ENCODE results near the gene FBXO40.

FBXO40 gene

GRCh38 chr3:121630355-121630754 lies 37.2 kb downstream of the FBXO40 start:
- peak; percentile 15 for DNase-seq (ENCODE audit: low read depth)
- no peak overlapping the region for H3K4me3 ChIP-seq (ENCODE audit: low read length)
- TF ChIP-seq, protein P1, sequence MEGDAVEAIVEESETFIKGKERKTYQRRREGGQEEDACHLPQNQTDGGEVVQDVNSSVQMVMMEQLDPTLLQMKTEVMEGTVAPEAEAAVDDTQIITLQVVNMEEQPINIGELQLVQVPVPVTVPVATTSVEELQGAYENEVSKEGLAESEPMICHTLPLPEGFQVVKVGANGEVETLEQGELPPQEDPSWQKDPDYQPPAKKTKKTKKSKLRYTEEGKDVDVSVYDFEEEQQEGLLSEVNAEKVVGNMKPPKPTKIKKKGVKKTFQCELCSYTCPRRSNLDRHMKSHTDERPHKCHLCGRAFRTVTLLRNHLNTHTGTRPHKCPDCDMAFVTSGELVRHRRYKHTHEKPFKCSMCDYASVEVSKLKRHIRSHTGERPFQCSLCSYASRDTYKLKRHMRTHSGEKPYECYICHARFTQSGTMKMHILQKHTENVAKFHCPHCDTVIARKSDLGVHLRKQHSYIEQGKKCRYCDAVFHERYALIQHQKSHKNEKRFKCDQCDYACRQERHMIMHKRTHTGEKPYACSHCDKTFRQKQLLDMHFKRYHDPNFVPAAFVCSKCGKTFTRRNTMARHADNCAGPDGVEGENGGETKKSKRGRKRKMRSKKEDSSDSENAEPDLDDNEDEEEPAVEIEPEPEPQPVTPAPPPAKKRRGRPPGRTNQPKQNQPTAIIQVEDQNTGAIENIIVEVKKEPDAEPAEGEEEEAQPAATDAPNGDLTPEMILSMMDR (IDR thresholded peaks at IDR 0.05; ENCODE audit: insufficient read depth, low read depth, low read length, missing control alignments), result no peak

GRCh38 chr3:121637922-121638321 lies 44.7 kb downstream of the FBXO40 start:
- no peak overlapping the region for H3K4me3 ChIP-seq (ENCODE audit: low read length)
- DNase-seq (ENCODE audit: low read depth), result no peak

DNA sequence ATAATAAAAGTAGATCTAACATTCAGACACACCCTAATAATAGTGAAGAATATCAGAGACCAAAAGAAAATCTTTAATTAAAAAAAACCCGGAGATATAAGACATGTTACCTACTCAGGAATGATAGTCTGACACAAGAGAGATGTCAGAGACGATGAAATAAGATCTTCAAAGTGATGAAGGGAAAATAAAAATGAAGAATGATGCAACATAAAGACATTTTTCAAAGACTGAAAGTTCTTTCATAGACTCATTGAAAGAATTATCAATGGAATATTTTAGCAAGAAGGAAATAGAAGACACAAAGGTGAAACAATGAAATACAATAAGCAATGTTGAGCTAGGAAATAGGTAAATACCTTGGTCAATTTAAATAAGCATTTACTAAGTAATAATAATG lies 47.9 kb downstream of the FBXO40 start:
- no peak for DNase-seq (ENCODE audit: low read depth)
- TF ChIP-seq, protein P1 (IDR thresholded peaks at IDR 0.05; ENCODE audit: insufficient read depth, low read depth, low read length, missing control alignments), result no peak
- H3K4me3 ChIP-seq (ENCODE audit: low read length), result no peak overlapping the region

More at GRCh38 chr3:121637922-121638321, 44.7 kb downstream of the FBXO40 start:
- TF ChIP-seq, protein P1 (IDR thresholded peaks at IDR 0.05; ENCODE audit: insufficient read depth, low read depth, low read length, missing control alignments), result no peak

DNA sequence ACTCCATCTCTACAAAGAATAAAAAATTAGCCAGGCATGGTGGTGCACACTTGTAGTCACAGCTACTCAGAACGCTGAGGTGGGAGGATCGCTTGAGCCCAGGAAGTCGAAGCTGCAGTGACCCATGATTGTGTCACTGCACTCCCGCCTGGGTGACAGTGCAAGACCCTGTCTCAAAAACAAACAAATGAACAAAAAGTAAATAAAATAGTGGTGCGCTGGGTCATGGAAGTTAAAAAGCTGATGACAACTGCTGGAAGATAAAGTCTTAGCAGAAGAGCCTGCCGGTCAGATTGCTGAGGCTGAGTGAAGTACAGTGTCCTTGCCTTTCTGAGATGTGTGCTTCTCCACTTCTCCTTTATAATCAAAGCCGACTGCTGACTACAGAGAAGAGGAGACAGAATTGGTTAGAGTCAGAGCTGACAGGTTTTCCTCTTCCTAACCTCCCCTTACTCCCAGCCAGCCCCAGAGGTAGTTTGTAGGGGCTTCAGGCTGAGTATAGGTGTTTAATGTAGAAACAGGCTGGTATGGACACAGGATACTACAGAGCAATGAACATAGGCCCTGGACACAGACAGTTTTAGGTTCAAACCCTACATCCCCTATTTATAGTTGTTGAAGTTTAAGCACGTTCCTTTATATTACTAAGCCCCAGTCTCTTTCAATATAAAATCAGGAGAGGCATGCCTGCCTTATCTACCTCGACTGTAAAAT lies 49.6 kb downstream of the FBXO40 start:
- no peak overlapping the region for H3K4me3 ChIP-seq (ENCODE audit: low read length)
- DNase-seq (ENCODE audit: low read depth), result no peak
- TF ChIP-seq, protein P1 (IDR thresholded peaks at IDR 0.05; ENCODE audit: insufficient read depth, low read depth, low read length, missing control alignments), result no peak

GRCh38 chr3:121645054-121645453 lies 51.9 kb downstream of the FBXO40 start:
- no peak overlapping the region for H3K4me3 ChIP-seq (ENCODE audit: low read length)
- TF ChIP-seq, protein P1 (IDR thresholded peaks at IDR 0.05; ENCODE audit: insufficient read depth, low read depth, low read length, missing control alignments), result no peak
- no peak for DNase-seq (ENCODE audit: low read depth)

DNA sequence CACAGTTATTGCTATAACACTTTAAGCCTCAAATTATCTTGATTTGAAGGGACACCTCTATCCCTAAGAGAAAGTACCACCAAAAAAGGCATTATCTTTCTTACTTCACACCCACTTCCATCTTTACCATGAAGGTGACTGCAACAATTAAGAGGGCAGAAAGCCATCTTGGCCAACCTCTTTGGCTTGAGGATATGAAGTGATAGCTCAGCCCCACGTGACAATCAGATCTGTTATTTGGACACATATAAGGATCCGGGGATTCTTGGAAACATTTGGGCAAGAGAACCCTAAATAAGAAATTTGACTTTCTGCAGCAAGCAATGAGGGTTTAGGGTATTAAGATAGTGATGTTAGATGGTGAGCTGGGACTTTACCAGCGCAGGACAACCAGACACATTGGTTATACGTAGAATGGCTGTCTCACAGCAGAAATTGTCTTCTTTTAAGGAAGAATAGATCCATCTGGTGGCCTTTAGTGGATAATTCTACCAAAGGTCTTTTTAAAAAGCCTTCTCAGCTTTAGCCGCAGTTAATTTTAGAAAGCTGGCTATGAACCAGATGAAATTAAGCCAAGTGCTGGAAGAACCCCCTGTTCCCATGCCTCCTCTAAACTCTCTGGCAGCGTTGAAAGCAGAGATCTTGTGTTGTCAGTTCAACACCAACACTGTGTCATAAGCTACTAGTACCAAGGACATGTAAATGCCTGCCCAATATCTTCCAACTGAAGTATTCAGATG lies 55.2 kb downstream of the FBXO40 start:
- no peak overlapping the region for H3K4me3 ChIP-seq (ENCODE audit: low read length)
- TF ChIP-seq, protein P1 (IDR thresholded peaks at IDR 0.05; ENCODE audit: insufficient read depth, low read depth, low read length, missing control alignments), result no peak
- peak; percentile 39 for DNase-seq (ENCODE audit: low read depth)
